SK-N-SH (cell line): ENCODE results near the gene RBP3. TPM values are rescaled to one million over a fixed set of nuclear protein-coding genes. Genes with fewer than 3 reads are reported as not detected.

Source experiments
- CTCF ChIA-PET: fragments of 300-600, 350-600 bp; formaldehyde crosslinking; extraction: SDS; loops from one replicate; lab custom pipeline; 2021; lab: Yijun Ruan, JAX
- POLR2A ChIA-PET: fragments of 350-600 bp; sonication (Branson Sonifier 250); formaldehyde crosslinking; extraction: SDS; loops from one replicate; lab custom pipeline; 2020; ENCODE audit warnings: antibody characterized with exemption, inconsistent platforms; lab: Yijun Ruan, JAX
- DNase-seq: peaks from one replicate; pipeline ENCODE4 v3.0.0; 2012
- H2AFZ ChIP-seq: fragments of 200-600 bp; sonication (generic); 2 replicates; pipeline ENCODE4 v1.8.1; 2016; ENCODE audit warnings: antibody characterized with exemption, mild to moderate bottlenecking, low read depth
- H3F3A ChIP-seq: fragments of 200-600 bp; sonication (generic); replicated peaks from 2 replicates; pipeline ENCODE3; 2016; ENCODE audit warnings: antibody characterized with exemption, mild to moderate bottlenecking; ENCODE audit not compliant: insufficient read depth
- H3K27ac ChIP-seq, 2 experiments: fragments of 200-500 bp in 1 of 2; fragments of 200-600 bp in 1 of 2; sonication (Bioruptor generic) in 1 of 2; sonication (generic), shearing (Covaris generic) in 1 of 2; 2 replicates each; pipeline versions ENCODE4 v1.5.1 to v1.6.1; 2014 to 2016; ENCODE audit warnings: low read depth in 2 of 2, inconsistent platforms in 1 of 2, low read length in 1 of 2, mild to moderate bottlenecking in 1 of 2, mixed read lengths in 1 of 2
- H3K27me3 ChIP-seq: fragments of 200-600 bp; sonication (generic), shearing (Covaris generic); 2 replicates; pipeline ENCODE4 v1.6.1; 2016; ENCODE audit warnings: mixed run types; ENCODE audit not compliant: insufficient read depth
- H3K36me3 ChIP-seq, 2 experiments: fragments of 200-500 bp in 1 of 2; fragments of 200-600 bp in 1 of 2; sonication (Bioruptor generic) in 1 of 2; sonication (generic) in 1 of 2; replicated peaks in 1 of 2; 2 replicates each; pipeline versions ENCODE3 to v1.5.1; 2014 to 2016; ENCODE audit warnings: low read length in 1 of 2, mild to moderate bottlenecking in 1 of 2; ENCODE audit not compliant: insufficient read depth in 2 of 2, control insufficient read depth in 1 of 2
- H3K4me1 ChIP-seq, 2 experiments: fragments of 200-500 bp in 1 of 2; fragments of 200-600 bp in 1 of 2; sonication (Bioruptor generic) in 1 of 2; sonication (generic), shearing (Covaris generic) in 1 of 2; 2 replicates each; pipeline versions ENCODE4 v1.5.1 to v1.6.1; 2014 to 2016; ENCODE audit warnings: low read depth in 1 of 2, low read length in 1 of 2, mixed run types in 1 of 2; ENCODE audit not compliant: insufficient read depth in 2 of 2, control insufficient read depth in 1 of 2
- H3K4me2 ChIP-seq: fragments of 200-600 bp; sonication (generic), shearing (Covaris generic); 2 replicates; pipeline ENCODE4 v1.6.1; 2017; ENCODE audit warnings: mixed run types
- H3K4me3 ChIP-seq, 2 experiments: fragments of 200-500 bp in 1 of 2; fragments of 200-600 bp in 1 of 2; sonication (Bioruptor generic) in 1 of 2; sonication (generic), shearing (Covaris generic) in 1 of 2; 2 replicates each; pipeline versions ENCODE4 v1.5.1 to v1.8.1; 2014 to 2016; ENCODE audit warnings: low read depth in 2 of 2, inconsistent platforms in 1 of 2, low read length in 1 of 2, mild to moderate bottlenecking in 1 of 2, mixed read lengths in 1 of 2, moderate library complexity in 1 of 2
- H3K79me2 ChIP-seq: fragments of 200-600 bp; sonication (generic); 2 replicates; pipeline ENCODE4 v1.8.1; 2017; ENCODE audit warnings: mild to moderate bottlenecking; ENCODE audit not compliant: insufficient read depth
- H3K9ac ChIP-seq: fragments of 200-600 bp; sonication (generic); 2 replicates; pipeline ENCODE4 v1.6.1; 2017; ENCODE audit warnings: mixed run types
- H3K9me2 ChIP-seq: fragments of 200-600 bp; sonication (generic); 2 replicates; pipeline ENCODE4 v1.6.1; 2017; ENCODE audit warnings: mixed run types
- H3K9me3 ChIP-seq: fragments of 200-600 bp; sonication (generic); 2 replicates; pipeline ENCODE4 v1.6.1; 2017; ENCODE audit warnings: mixed run types, mild to moderate bottlenecking, moderate library complexity
- H4K20me1 ChIP-seq: fragments of 200-600 bp; sonication (generic); 2 replicates; pipeline ENCODE4 v1.6.1; 2017; ENCODE audit warnings: mild to moderate bottlenecking, mixed run types; ENCODE audit not compliant: insufficient read depth
- EP300 ChIP-seq, 2 experiments: IDR thresholded peaks; 2 replicates each; pipeline versions ENCODE4 v1.4.0 to v1.6.1; 2012; ENCODE audit warnings: borderline replicate concordance in 1 of 2, low read depth in 1 of 2, low read length in 1 of 2
- FOXJ3 ChIP-seq: sonication (generic); formaldehyde crosslinking; IDR thresholded peaks from 2 replicates; pipeline ENCODE4 v1.5.1; 2020; ENCODE audit warnings: mild to moderate bottlenecking, missing genetic modification reagents
- FOXM1 ChIP-seq: IDR thresholded peaks from 2 replicates; pipeline ENCODE4 v1.4.0; 2012; ENCODE audit warnings: low read depth, mild to moderate bottlenecking
- GATA2 ChIP-seq: sonication (generic); formaldehyde crosslinking; IDR thresholded peaks from 2 replicates; pipeline ENCODE4 v1.5.0; 2020; ENCODE audit warnings: mild to moderate bottlenecking, missing genetic modification reagents
- IRF3 ChIP-seq: fragments of 150-350 bp; IDR thresholded peaks from 2 replicates; pipeline ENCODE4 v1.6.1; 2016; ENCODE audit warnings: mild to moderate bottlenecking, low read depth, low read length
- JUND ChIP-seq: IDR thresholded peaks from 2 replicates; pipeline ENCODE4 v1.4.0; 2012
- MXI1 ChIP-seq: IDR thresholded peaks from 2 replicates; pipeline ENCODE4 v1.6.1; 2012; ENCODE audit warnings: mild to moderate bottlenecking, low read depth, low read length, improper control_type of control experiment
- NFIC ChIP-seq: IDR thresholded peaks from 2 replicates; pipeline ENCODE4 v1.4.0; 2012; ENCODE audit warnings: borderline replicate concordance
- POLR2AphosphoS5 ChIP-seq: IDR thresholded peaks from 2 replicates; pipeline ENCODE4 v1.6.1; 2012; ENCODE audit warnings: low read depth, low read length
- RAD21 ChIP-seq: IDR thresholded peaks from 2 replicates; pipeline ENCODE4 v1.6.1; 2012; ENCODE audit warnings: mild to moderate bottlenecking, low read length
- RXRA ChIP-seq: IDR thresholded peaks from 2 replicates; pipeline ENCODE4 v1.4.0; 2012; ENCODE audit warnings: low read depth, mild to moderate bottlenecking, borderline replicate concordance
- USF2 ChIP-seq: fragments of 150-350 bp; IDR thresholded peaks from 2 replicates; pipeline ENCODE4 v1.6.1; 2017; ENCODE audit warnings: antibody characterized with exemption, low read length, low read depth, borderline replicate concordance
- YY1 ChIP-seq: IDR thresholded peaks from 2 replicates; pipeline ENCODE4 v1.4.0; 2012; ENCODE audit warnings: low read depth, mild to moderate bottlenecking
- WGBS: methylation state at CpG from one replicate; pipeline ENCODE4 v1.1.6; 2017; ENCODE audit warnings: low lambda C conversion rate; 5-methylcytosine and 5-hydroxymethylcytosine counted together
- polyA plus RNA-seq, 3 experiments: library from polyadenylated mRNA; depleted of rRNA; stranded (reverse); fragments of >200 nt; gene quantifications; 2 replicates each; pipeline ENCODE4 v1.2.3, GENCODE V29; 2012

The RBP3 gene
- polyA plus RNA-seq, 1 of the 3 experiments (the other 2 are of a cell fraction) = not detected

GRCh38 chr10:47326927-47327330 lies 21.2 kb upstream of the RBP3 start:
- WGBS = 50% methylated on average over 11 of the region's 11 CpGs
- H3F3A ChIP-seq = no peaks in the 10 kb centered on the region
- H3K9me2 ChIP-seq = no peaks in the 10 kb centered on the region
- no peak overlapping the region for H3K4me2 ChIP-seq
- H3K27ac ChIP-seq = no peak overlapping the region
- H4K20me1 ChIP-seq = no peaks in the 10 kb centered on the region
- peaks cover 0 to 16% of the 10 kb centered on the region in 2 experiments; a peak in 1 of 4 replicates for H3K4me1 ChIP-seq
- no peaks in the 10 kb centered on the region for H3K36me3 ChIP-seq
- TF ChIP-seq RAD21 (no peak), NFIC (no peak), USF2 (no peak), FOXM1 (no peak), YY1 (no peak), MXI1 (no peak), JUND (no peak), EP300 (IDR thresholded peaks at IDR 0.05; ENCODE audit: borderline replicate concordance in 1 of 2, low read depth in 1 of 2, low read length in 1 of 2) (no peak), POLR2AphosphoS5 (no peak)
- TF ChIP-seq, all 33 proteins: peak for 0
- H3K4me3 ChIP-seq = no peak overlapping the region
- H3K79me2 ChIP-seq = no peaks in the 10 kb centered on the region
- DNase-seq = no peak
- ChIA-PET POLR2A (no interaction called here), CTCF (interaction anchor here (0.8 to 1.6 kb wide), 2 partner anchors 15 to 302 kb away, joined by 3 to 5 read pairs; no protein-coding TSS in a partner anchor)
- H3K9me3 ChIP-seq = no peaks in the 10 kb centered on the region
- peaks cover 6% of the 10 kb centered on the region; the same call in 1 of the 2 replicates for H3K27me3 ChIP-seq
- H2AFZ ChIP-seq = no peak overlapping the region
- H3K9ac ChIP-seq = no peak overlapping the region

- Histone ChIP-seq H3K9me3 (no peaks in the 10 kb centered on the region), H3K36me3 (no peaks in the 10 kb centered on the region), H3K79me2 (no peaks in the 10 kb centered on the region), H2AFZ (no peak overlapping the region), H3K4me2 (no peak overlapping the region), H3K4me3 (no peak overlapping the region), H3K4me1 (peaks cover 0 to 8% of the 10 kb centered on the region in 2 experiments; a peak in 1 of 4 replicates), H3K9me2 (no peaks in the 10 kb centered on the region), H4K20me1 (no peaks in the 10 kb centered on the region)
- 41% methylated on average over 3 of the region's 4 CpGs for WGBS
- ChIA-PET CTCF (interaction anchor here (0.9 to 1.7 kb wide), 4 partner anchors 11 to 308 kb away, joined by 3 to 7 read pairs (median 3); no protein-coding TSS in a partner anchor), POLR2A (no interaction called here)
- no peak for DNase-seq
- TF ChIP-seq RXRA (no peak), FOXJ3 (no peak), GATA2 (CRISPR knock-in tag) (no peak), IRF3 (no peak)
- TF ChIP-seq, all 33 proteins: peak for 0
- Histone ChIP-seq H3K9ac (no peak overlapping the region), H3K27ac (no peak overlapping the region), H3K27me3 (no peaks in the 10 kb centered on the region; the same call in 1 of the 2 replicates), H3F3A (no peaks in the 10 kb centered on the region)
Observed at GRCh38 chr10:47329855-47330254, 18.3 kb upstream of the RBP3 start.
